ENCODE measurements around the gene RASGEF1B. TPM values are rescaled to one million over a fixed set of nuclear protein-coding genes. Genes with fewer than 3 reads are reported as not detected.
A peak's percentile ranks its signal among the peaks of the same experiment; 100 is the strongest.

The RASGEF1B gene
- total RNA-seq (2012; rRNA removed) = 0.87 and 2.5 TPM in 2 replicates

GRCh38 chr4:81471588-81472280 lies at the start of gene RASGEF1B:
RASGEF1B (minus strand) TSS chr4:81471907; CDS start chr4:81459508, 12,399 bp downstream.
- Histone ChIP-seq H3K4me1 (ENCODE audit: control insufficient read depth, insufficient read depth, low read length) (peaks cover 22% of the 10 kb centered on the region), H3K9ac (ENCODE audit: low read depth, low read length) (peak within 1 kb of the TSS; percentile 45), H3K4me2 (ENCODE audit: low read length) (peak within 1 kb of the TSS; percentile 97), H3K4me3 (ENCODE audit: low read length) (peak within 1 kb of the TSS; percentile 81), H3K27me3 (ENCODE audit: control insufficient read depth, insufficient read depth, low read length) (peaks cover 42% of the 10 kb centered on the region), H3K9me3 (replicated peaks; ENCODE audit: low read length) (no peaks in the 10 kb centered on the region), H3K36me3 (ENCODE audit: insufficient read depth, low read length) (no peaks in the 10 kb centered on the region)

- Histone ChIP-seq H3K4me2 (ENCODE audit: low read length) (no peak overlapping the region), H3K4me1 (ENCODE audit: control insufficient read depth, insufficient read depth, low read length) (no peaks in the 10 kb centered on the region), H3K4me3 (ENCODE audit: low read length) (no peak overlapping the region), H3K36me3 (ENCODE audit: insufficient read depth, low read length) (no peaks in the 10 kb centered on the region), H3K9me3 (replicated peaks; ENCODE audit: low read length) (no peaks in the 10 kb centered on the region), H3K27me3 (ENCODE audit: control insufficient read depth, insufficient read depth, low read length) (no peaks in the 10 kb centered on the region), H3K9ac (ENCODE audit: low read depth, low read length) (no peak overlapping the region)
Measured at GRCh38 chr4:81519856-81520255, 48.1 kb upstream of the RASGEF1B start.

- Histone ChIP-seq H3K9ac (ENCODE audit: low read depth, low read length) (no peak overlapping the region), H3K36me3 (ENCODE audit: insufficient read depth, low read length) (no peaks in the 10 kb centered on the region), H3K4me2 (ENCODE audit: low read length) (no peak overlapping the region), H3K27me3 (ENCODE audit: control insufficient read depth, insufficient read depth, low read length) (no peaks in the 10 kb centered on the region), H3K4me3 (ENCODE audit: low read length) (no peak overlapping the region), H3K4me1 (ENCODE audit: control insufficient read depth, insufficient read depth, low read length) (no peaks in the 10 kb centered on the region), H3K9me3 (replicated peaks; ENCODE audit: low read length) (no peaks in the 10 kb centered on the region)
Measured at GRCh38 chr4:81519427-81519773, 47.7 kb upstream of the RASGEF1B start.

- no peak overlapping the region for H3K4me3 ChIP-seq (ENCODE audit: low read length)
- H3K4me2 ChIP-seq (ENCODE audit: low read length) = no peak overlapping the region
- no peaks in the 10 kb centered on the region for H3K27me3 ChIP-seq (ENCODE audit: control insufficient read depth, insufficient read depth, low read length)
- no peaks in the 10 kb centered on the region for H3K36me3 ChIP-seq (ENCODE audit: insufficient read depth, low read length)
- no peaks in the 10 kb centered on the region for H3K9me3 ChIP-seq (replicated peaks; ENCODE audit: low read length)
- no peaks in the 10 kb centered on the region for H3K4me1 ChIP-seq (ENCODE audit: control insufficient read depth, insufficient read depth, low read length)
- H3K9ac ChIP-seq (ENCODE audit: low read depth, low read length) = no peak overlapping the region
Measured at GRCh38 chr4:81518762-81519426, 47.2 kb upstream of the RASGEF1B start.

GRCh38 chr4:81516241-81516640 lies 44.5 kb upstream of the RASGEF1B start:
- Histone ChIP-seq H3K4me1 (ENCODE audit: control insufficient read depth, insufficient read depth, low read length) (no peaks in the 10 kb centered on the region), H3K9me3 (replicated peaks; ENCODE audit: low read length) (no peaks in the 10 kb centered on the region), H3K36me3 (ENCODE audit: insufficient read depth, low read length) (no peaks in the 10 kb centered on the region), H3K4me3 (ENCODE audit: low read length) (no peak overlapping the region), H3K27me3 (ENCODE audit: control insufficient read depth, insufficient read depth, low read length) (peaks cover 6% of the 10 kb centered on the region), H3K9ac (ENCODE audit: low read depth, low read length) (no peak overlapping the region), H3K4me2 (ENCODE audit: low read length) (no peak overlapping the region)

- Histone ChIP-seq H3K9ac (ENCODE audit: low read depth, low read length) (no peak overlapping the region), H3K4me1 (ENCODE audit: control insufficient read depth, insufficient read depth, low read length) (no peaks in the 10 kb centered on the region), H3K4me3 (ENCODE audit: low read length) (no peak overlapping the region), H3K4me2 (ENCODE audit: low read length) (no peak overlapping the region), H3K36me3 (ENCODE audit: insufficient read depth, low read length) (no peaks in the 10 kb centered on the region), H3K27me3 (ENCODE audit: control insufficient read depth, insufficient read depth, low read length) (peaks cover 10% of the 10 kb centered on the region), H3K9me3 (replicated peaks; ENCODE audit: low read length) (no peaks in the 10 kb centered on the region)
Measured at GRCh38 chr4:81512757-81513501, 41.2 kb upstream of the RASGEF1B start.

GRCh38 chr4:81512001-81512756 lies 40.5 kb upstream of the RASGEF1B start:
- Histone ChIP-seq H3K9me3 (replicated peaks; ENCODE audit: low read length) (no peaks in the 10 kb centered on the region), H3K9ac (ENCODE audit: low read depth, low read length) (no peak overlapping the region), H3K27me3 (ENCODE audit: control insufficient read depth, insufficient read depth, low read length) (peaks cover 10% of the 10 kb centered on the region), H3K36me3 (ENCODE audit: insufficient read depth, low read length) (no peaks in the 10 kb centered on the region), H3K4me2 (ENCODE audit: low read length) (no peak overlapping the region), H3K4me1 (ENCODE audit: control insufficient read depth, insufficient read depth, low read length) (no peaks in the 10 kb centered on the region), H3K4me3 (ENCODE audit: low read length) (no peak overlapping the region)

GRCh38 chr4:81510643-81511178 lies 39.0 kb upstream of the RASGEF1B start:
- no peak overlapping the region for H3K4me3 ChIP-seq (ENCODE audit: low read length)
- no peaks in the 10 kb centered on the region for H3K9me3 ChIP-seq (replicated peaks; ENCODE audit: low read length)
- H3K4me1 ChIP-seq (ENCODE audit: control insufficient read depth, insufficient read depth, low read length) = no peaks in the 10 kb centered on the region
- no peak overlapping the region for H3K4me2 ChIP-seq (ENCODE audit: low read length)
- H3K9ac ChIP-seq (ENCODE audit: low read depth, low read length) = no peak overlapping the region
- H3K36me3 ChIP-seq (ENCODE audit: insufficient read depth, low read length) = no peaks in the 10 kb centered on the region
- peaks cover 10% of the 10 kb centered on the region for H3K27me3 ChIP-seq (ENCODE audit: control insufficient read depth, insufficient read depth, low read length)

GRCh38 chr4:81509822-81510221 lies 38.1 kb upstream of the RASGEF1B start:
- H3K4me1 ChIP-seq (ENCODE audit: control insufficient read depth, insufficient read depth, low read length) = no peaks in the 10 kb centered on the region
- H3K9ac ChIP-seq (ENCODE audit: low read depth, low read length) = no peak overlapping the region
- no peak overlapping the region for H3K4me2 ChIP-seq (ENCODE audit: low read length)
- no peak overlapping the region for H3K4me3 ChIP-seq (ENCODE audit: low read length)
- H3K36me3 ChIP-seq (ENCODE audit: insufficient read depth, low read length) = no peaks in the 10 kb centered on the region
- peaks cover 10% of the 10 kb centered on the region for H3K27me3 ChIP-seq (ENCODE audit: control insufficient read depth, insufficient read depth, low read length)
- no peaks in the 10 kb centered on the region for H3K9me3 ChIP-seq (replicated peaks; ENCODE audit: low read length)

GRCh38 chr4:81509191-81509590 lies 37.5 kb upstream of the RASGEF1B start:
- no peak overlapping the region for H3K4me2 ChIP-seq (ENCODE audit: low read length)
- peaks cover 10% of the 10 kb centered on the region for H3K27me3 ChIP-seq (ENCODE audit: control insufficient read depth, insufficient read depth, low read length)
- no peaks in the 10 kb centered on the region for H3K4me1 ChIP-seq (ENCODE audit: control insufficient read depth, insufficient read depth, low read length)

More at GRCh38 chr4:81509191-81509590, 37.5 kb upstream of the RASGEF1B start:
- Histone ChIP-seq H3K9ac (ENCODE audit: low read depth, low read length) (no peak overlapping the region), H3K9me3 (replicated peaks; ENCODE audit: low read length) (no peaks in the 10 kb centered on the region), H3K4me3 (ENCODE audit: low read length) (no peak overlapping the region), H3K36me3 (ENCODE audit: insufficient read depth, low read length) (no peaks in the 10 kb centered on the region)

Data from skeletal muscle satellite cell (primary cell).